ENCODE measurements around the gene KEL. TPM values are rescaled to one million over a fixed set of nuclear protein-coding genes. Genes with fewer than 3 reads are reported as not detected.
"Not testable (repeated sequence)": the region's sequence is repeated elsewhere in the genome, so short reads cannot be mapped to it uniquely, and the experiment has no call there.

The KEL gene, protein sequence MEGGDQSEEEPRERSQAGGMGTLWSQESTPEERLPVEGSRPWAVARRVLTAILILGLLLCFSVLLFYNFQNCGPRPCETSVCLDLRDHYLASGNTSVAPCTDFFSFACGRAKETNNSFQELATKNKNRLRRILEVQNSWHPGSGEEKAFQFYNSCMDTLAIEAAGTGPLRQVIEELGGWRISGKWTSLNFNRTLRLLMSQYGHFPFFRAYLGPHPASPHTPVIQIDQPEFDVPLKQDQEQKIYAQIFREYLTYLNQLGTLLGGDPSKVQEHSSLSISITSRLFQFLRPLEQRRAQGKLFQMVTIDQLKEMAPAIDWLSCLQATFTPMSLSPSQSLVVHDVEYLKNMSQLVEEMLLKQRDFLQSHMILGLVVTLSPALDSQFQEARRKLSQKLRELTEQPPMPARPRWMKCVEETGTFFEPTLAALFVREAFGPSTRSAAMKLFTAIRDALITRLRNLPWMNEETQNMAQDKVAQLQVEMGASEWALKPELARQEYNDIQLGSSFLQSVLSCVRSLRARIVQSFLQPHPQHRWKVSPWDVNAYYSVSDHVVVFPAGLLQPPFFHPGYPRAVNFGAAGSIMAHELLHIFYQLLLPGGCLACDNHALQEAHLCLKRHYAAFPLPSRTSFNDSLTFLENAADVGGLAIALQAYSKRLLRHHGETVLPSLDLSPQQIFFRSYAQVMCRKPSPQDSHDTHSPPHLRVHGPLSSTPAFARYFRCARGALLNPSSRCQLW
- total RNA-seq, result 0.51 and 0.76 TPM in 2 replicates

DNA sequence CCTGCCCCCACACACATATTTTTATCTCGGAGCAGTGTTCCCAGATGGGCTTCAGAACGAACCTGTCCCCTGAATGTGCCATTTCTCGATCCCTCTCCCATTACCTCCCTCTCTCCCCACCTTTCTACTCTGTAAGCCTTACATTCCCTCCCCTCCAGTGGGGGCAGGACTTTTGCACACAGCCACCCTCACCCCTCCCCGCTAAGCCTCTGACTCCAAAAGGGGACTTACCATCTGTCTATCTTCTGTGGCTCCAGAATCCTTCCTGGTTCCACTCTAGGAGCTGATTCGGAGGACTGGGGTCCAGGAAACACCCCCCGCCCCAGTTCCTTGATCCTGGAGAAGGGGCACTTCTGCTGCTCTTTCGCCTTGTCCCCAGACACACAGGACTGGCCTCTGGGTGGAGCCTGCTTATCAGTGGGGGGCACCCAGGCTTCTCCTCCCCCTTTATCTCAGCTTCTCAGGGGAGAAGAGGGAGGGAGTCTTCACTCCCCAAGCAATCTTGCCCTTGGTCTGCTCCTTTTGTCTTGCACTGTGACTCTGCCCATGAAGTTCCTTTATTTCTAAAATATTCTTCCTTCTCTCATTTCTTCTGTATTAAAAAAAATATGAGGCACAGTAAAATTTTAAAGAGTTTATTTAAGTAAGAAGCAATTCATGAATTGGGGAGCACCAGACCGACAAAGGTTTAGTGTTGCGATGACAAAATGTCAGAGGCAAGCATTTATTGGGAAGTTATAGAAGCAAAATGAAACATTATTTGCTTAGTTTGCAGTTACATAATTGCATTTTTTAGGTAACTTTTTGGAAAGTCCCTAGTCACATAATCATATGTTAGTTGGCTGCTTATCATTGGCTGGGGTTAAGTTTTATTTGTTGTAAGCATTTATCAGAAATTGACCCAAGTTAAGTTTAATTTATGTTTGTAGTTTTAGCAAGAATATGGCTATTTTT, at the start of gene KEL:
KEL (minus strand) TSS at position 391 of the 954 bp plus-strand sequence; CDS start at position 234, 157 bp downstream.
- intact Hi-C loops (cut with micrococcal nuclease), result loop anchor here (1.0 kb wide), 1 partner anchor 108 kb away; no protein-coding TSS in a partner anchor

DNA sequence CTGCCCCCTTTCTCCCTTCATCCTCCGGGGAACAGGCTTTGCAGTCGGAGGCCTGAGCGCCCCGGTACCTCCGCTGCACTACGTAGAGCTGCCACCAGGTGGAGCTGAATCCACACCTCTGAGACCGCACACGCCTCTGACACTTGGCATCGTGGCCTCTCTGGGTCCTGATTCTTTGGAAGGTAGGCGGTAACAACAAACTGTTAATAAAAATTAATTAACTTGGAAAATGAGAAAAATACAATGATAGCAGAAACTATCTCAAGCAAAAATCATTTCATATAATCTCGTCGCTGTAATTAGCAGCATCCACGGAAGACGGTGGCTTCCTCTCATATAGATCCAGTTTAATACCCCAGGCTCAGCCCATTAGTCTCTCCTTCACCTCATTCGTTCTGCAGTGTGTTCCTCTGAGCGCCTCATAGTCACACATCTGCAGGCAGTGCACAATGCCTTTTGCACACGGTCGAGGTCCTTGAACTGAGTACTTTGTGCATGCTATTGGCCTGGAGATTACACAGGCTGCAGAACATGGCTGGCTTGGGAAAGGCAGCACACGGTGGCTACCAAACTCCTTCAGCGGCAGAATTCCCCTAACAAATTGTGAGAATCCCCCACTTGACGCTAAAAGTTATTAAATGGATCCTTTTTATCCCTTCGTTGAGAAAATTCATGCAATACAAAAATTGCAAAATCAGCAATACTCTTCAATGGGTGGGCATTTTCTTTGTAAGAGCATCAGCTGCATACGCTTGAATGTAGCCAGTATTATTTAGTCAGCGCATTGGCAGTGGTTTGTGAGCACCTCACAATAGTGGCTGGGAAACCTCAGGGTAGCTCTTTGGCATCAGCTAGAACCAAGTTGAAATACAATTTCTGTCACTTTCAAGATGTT, 46.1 kb upstream of the KEL start:
- intact Hi-C loops (cut with micrococcal nuclease), result loop anchor here (1.0 to 5.0 kb wide), 6 partner anchors 154 to 1119 kb away; no protein-coding TSS in a partner anchor

DNA sequence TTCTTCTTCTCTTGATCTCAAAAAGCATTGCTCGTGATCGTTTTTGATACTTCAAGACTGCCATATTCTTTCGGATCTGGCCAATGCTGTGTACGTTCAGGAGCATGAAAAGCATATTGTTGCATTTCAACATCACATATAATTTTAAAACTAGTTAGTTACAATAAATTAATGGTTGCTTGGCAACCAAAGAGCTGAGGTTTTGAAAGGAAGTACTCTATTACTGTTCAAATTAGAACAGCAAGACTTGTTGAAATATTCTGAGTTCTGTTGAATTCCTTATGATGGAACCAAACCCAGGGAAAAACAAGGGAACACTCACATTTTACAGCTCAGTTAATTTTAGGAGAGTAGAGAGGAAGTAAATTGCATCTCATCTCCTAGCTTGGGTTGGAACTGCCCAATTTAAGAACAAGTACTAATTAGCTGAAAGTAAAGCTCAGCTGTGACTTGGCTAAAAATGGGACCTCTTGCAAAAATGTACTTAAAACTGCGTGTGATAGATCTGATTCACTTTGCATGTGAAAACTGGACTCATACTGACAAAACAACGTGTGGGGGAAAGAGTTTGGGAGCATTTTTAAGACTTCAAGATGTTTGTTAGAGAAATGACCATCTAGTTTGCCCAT, 43.6 kb upstream of the KEL start:
- intact Hi-C loops (cut with micrococcal nuclease), result loop anchor here (5.0 kb wide), 2 partner anchors 307 to 1122 kb away; no protein-coding TSS in a partner anchor

DNA sequence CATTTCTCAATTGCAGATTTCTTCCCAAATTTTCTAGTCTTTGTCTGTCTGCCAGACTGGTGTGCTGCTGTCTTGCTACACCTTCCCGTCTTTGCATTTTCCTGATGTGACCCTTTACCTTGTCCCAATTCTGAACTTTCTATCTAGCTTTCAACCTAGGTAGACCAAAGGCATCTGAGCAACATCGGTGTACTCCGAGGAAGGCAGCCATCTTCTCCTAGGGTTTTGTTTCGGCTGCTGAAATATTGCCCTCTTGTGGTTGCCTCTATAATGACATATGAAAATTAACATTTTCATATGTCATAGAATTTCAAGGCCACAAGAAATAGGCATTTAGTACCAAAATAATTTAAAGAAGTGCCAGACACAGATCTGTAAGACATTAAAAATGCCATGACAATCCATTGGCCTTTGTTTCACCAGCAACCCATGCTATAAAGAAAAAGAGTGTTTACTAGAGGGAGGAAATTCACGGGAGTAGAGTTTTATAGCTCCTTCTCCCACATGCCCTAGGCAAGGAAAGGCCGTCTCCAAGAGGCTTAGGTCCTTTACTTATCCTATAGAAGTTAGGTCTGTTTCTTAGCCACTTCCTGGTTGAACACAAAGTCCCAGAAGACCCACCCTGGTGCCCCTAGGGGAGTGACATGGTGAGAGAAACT, 41.4 kb upstream of the KEL start:
- intact Hi-C loops (cut with micrococcal nuclease), result loop anchor here (1.0 to 5.0 kb wide), 11 partner anchors 123 to 1027 kb away; no protein-coding TSS in a partner anchor

DNA sequence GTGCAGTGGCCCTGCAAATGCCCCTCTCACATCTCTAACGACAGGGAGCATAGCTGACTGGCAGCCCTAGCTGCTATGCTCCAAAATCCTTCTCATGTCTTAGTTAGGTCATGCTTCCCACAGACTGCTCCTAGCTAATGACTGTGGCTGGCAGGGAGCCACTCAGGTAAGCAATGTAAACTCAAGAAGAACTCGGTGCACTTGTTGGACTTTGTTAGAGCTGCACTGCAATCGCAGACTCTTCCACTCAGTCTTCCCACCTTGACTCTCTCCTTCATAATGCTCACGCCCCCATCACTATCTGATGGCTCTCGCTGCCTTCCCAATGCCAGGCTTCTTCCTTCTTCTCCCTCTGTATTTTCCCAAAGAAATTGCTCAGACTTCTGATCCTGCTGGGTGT, 40.7 kb upstream of the KEL start:
- intact Hi-C loops (cut with micrococcal nuclease), result loop anchor here (1.0 to 5.0 kb wide), 12 partner anchors 122 to 1026 kb away; no protein-coding TSS in a partner anchor

DNA sequence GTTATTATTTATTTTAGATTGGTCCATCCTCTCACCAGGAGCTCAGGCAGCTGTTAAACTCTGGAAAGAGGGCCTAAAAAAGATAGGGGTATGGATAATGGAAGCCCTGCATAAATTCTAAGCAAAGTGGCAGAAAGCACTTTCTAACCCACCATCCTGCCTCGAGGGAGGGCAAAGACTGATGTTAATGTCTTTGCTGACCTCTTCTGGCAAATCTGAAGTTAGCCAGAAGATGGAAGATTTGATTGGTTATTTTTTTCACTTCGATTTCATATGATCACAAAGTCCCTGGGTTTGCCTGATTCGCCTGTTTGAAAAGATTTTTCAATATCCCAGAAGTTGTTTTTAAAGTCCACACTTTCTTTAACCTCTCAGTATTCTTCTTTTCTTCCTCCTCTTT, 39.9 kb upstream of the KEL start:
- intact Hi-C loops (cut with micrococcal nuclease), result loop anchor here (1.0 to 5.0 kb wide), 4 partner anchors 121 to 1025 kb away; no protein-coding TSS in a partner anchor

DNA sequence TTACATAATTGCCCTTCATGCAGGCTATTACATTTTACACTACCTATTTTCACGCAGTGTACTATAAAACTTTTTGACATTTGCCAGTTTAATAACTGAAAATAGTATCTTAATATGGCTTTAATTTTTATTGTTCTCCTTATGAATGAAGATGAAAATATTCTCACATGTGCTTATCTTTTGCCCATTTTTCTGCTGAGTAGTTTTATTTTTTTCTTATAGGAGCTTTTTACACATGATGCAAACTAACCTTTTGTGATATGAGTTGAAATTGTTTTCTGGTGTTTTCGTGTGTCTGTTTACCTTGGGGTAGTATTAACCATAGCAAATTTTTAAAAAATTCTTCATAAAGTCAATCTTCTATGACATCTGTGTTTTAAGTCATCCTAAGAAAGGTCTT, 38.5 kb upstream of the KEL start:
- intact Hi-C loops (cut with micrococcal nuclease), result loop anchor here (5.0 kb wide), 1 partner anchor 483 kb away; no protein-coding TSS in a partner anchor

DNA sequence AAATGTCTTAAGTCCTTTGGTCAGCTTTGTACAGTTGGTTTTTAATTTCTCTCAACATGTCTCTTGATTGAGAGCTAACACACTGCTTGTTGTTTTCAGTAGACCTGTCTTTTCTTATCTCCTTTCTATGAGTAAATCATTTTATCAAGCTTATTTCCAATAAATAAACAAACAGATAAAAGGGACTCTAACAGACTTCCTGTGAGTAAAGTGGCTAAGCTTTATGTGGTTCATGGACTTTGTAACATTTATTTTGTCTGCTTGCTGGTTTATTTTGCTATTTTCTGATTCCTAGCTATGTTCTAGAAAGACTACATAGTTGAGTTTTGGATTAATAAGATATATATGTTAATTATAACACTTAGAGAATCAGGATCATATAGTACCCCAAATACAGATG, 37.6 kb upstream of the KEL start:
- intact Hi-C loops (cut with micrococcal nuclease), result loop anchor here (5.0 kb wide), 1 partner anchor 482 kb away; no protein-coding TSS in a partner anchor

DNA sequence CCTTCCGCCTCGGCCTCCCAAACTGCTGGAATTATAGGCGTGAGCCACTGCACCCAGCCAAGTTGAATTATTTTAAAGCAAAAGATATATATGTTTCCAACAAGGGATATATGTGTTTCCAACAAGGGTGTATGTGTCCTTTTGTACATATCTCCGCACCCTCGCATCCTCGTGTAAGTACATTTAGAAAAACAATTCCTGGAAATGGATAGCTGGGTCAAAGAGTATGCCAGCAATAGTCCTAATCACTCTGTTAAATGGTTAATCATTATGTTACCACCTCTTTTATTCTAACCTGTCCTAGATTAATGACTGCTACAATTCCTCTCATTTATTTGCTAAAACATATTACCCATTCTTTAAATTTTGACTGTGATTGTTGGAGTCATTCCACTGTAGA, 36.8 kb upstream of the KEL start:
- intact Hi-C loops (cut with micrococcal nuclease), result no loop called here

DNA sequence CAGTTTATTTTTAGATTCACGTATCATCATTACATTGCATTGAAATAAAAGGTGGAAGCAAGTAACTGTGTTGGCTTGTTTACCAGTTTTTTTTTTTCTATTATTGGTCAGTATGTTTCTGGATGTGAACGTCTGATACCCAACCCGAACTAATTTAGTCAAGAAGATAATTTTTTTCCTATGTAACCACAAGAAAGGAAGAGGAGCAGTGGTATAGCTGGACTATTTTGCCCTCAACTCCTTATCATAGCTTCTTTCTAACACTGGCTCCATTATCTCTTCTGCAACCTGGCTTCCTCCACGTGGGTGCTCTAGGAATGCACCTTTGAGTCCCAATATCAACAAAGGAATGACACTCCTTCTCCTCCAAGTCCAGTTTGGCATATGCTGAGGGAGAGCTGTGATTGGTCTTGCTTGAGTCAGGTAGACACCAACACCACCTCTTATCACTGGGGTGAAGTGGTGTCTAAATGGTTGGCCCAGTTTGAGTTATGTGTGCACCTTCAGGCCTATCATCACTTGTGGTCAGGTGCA, 35.4 kb upstream of the KEL start:
- intact Hi-C loops (cut with micrococcal nuclease), result no loop called here

DNA sequence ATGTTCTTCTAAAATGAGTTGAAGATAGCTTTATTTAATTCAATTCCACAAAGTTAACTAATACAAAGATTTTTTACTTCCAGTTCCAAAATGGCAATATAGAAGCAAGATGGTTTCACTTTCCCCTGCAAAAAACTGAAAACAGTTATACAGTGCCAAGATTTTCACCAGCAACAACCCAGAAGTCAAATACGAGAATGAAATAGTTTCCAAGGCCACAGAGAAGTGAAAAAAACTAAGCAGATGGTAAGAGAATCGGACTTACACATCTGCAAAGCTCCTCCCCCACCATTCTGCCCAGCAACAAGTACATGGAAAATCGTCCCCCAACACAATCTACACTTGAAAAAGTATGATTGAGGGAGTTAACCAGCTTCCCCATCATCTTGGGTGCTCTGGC, 30.3 kb upstream of the KEL start:
- intact Hi-C loops (cut with micrococcal nuclease), result no loop called here

DNA sequence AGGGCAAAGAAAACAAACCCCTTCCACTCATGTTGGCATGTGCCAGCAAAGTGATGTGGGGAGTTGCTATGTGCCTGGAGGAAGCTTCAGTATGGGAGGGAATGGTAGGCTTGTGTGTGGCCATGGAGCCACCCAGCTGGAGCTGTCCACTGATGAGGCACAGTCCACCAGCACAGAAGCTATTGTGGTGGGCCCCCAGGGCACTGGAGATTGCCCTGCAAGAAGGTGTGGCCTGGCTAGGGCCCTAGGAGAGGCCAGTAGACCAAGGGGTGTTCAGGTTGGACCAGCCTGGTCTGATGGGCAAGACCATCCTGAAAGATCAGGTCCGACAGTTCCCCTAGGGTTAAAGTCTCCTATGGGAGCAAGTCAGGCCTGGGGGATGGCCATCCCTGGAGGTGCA, 22.1 kb upstream of the KEL start:
- intact Hi-C loops (cut with micrococcal nuclease), result no loop called here

DNA sequence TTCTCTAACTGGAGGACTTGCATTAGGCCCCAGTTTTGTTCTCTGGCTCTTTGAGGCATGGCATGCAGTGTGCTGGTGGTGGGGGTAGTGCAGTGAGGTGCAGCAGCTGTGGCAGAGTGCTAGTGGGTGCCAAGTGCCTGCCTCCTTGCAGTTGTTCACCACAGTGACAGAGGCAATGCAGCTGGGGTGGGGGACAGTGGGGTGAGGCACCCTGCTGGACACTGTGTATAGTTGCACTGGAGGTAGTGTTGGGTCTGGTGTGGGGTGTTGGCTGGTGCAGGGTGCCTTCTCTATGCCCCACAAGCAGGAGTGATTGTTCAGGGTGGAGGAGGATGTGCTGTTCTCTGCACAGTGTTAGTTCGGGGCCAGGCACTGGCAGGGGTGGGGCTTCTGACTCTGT, 21.7 kb upstream of the KEL start:
- intact Hi-C loops (cut with micrococcal nuclease), result no loop called here

DNA sequence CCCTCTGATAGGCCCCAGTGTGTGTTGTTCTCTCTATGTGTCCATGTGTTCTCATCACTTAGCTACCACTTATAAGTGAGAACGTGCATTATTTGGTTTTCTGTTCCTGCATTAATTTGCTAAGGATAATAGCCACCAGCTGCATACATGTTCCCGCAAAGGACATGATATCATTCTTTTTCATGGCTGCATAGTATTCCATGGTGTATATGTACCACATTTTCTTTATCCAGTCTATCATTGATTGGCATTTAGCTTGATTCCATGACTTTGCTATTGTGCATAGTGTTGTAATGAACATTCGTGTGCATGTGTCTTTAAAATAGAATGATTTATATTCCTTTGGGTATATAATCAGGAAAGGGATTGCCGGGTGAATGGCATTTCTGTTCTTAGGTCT, 16.2 kb upstream of the KEL start:
- intact Hi-C loops (cut with micrococcal nuclease), result not testable (repeated sequence)

DNA sequence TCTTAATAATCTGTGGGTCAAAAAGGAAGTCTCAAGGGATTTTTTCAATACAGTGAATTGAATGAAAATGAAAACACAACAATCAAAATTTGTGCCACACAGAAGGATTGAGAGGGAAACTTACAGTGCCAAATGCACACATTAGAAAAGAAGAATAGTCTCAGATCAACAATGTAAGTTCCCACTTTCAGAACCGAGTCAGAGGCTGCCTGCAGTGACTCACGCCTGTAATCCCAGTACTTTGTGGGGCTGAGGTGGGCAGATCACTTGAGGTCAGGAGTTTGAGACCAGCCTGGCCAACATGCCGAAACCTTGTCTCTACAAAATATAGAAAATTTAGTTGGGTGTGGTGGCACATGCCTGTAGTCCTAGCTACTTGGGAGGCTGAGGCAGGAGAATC, 12.5 kb upstream of the KEL start:
- intact Hi-C loops (cut with micrococcal nuclease), result no loop called here

DNA sequence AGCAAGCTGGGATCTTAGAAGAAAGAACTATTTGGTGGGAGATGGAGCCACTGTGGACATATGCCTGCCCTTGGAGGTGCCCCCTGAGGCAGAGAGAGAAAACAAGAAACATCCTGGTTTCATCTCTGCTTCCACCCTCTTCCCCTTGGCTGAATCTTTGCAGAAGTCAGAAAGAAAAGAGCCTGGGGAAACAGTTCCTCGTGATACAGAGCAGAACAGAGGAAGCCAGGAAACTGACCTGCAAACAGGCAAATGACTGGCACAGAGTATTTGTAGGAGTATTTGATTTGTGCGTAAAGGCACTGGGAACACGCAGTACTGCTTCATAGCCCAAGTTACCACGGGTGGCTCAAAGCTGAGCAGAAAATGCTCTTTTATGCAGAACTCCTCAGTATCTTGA, 7.0 kb upstream of the KEL start:
- intact Hi-C loops (cut with micrococcal nuclease), result no loop called here

DNA sequence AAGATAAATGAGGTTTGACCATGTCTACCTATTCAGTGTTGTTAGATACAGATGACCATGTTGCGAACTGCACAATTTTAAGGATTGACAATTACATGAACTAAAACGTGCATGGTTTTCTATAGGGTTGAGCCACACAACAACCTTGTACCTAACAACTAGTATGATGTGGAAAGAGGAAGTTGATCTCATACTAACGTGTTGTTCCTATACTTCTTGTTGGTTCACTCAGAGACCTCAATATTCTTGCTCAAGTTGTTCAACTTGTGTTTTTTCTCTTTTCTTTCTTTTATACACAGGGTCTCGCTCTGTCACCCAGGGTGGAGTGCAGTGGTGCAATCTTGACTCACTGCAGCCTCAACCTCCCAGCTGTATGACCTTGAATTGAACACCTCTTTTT, 6.1 kb upstream of the KEL start:
- intact Hi-C loops (cut with micrococcal nuclease), result no loop called here

DNA sequence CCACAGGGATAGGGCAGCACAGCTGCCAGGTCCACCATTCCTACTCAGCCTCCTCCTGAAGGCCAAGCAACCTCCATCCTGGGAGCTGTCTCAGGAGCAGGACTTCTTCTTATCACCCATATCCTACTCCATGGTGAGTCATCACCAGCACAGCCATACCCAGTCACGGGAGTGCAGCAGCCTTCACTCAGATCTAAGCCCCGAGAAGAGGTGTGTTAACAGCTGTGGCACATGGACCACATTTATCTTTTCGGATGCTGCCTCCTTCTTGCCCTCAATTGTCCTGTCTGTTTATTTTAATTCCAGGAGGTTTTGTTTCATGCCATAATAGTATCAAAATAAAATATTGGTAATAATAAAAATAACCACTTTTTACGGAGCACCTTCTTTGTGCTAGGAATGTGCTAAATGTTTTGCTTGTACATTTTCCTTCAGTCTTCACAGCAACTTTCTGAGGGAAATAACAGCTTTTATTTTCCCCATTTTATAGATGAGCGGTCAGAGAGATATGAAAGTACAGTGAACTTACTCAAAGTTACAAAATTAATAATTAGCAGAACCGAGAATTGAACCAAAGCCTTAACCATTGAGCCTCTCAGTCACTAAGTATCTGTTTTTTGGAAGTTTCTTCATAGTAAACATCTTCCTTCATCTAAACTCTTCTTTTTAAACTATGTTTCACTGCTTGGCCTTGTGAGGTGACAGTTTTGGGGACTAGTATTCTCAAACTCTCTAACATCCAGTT, 2.5 kb upstream of the KEL start:
- intact Hi-C loops (cut with micrococcal nuclease), result no loop called here
